Neutrophil (primary cell): ENCODE results near the gene NKX2-8.

Experiments used
- H3K27ac ChIP-seq: fragments of 200-600 bp; sonication (generic); 2 replicates; pipeline ENCODE4 v1.5.1; 2016; ENCODE audit warnings: mild to moderate bottlenecking, moderate library complexity
- H3K27me3 ChIP-seq: fragments of 200-600 bp; sonication (generic); 2 replicates; pipeline ENCODE4 v1.6.0; 2016; ENCODE audit warnings: mild to moderate bottlenecking
- H3K36me3 ChIP-seq: fragments of 200-600 bp; sonication (generic); 2 replicates; pipeline ENCODE4 v1.5.1; 2017
- H3K4me1 ChIP-seq, 2 experiments: fragments of 200-600 bp in 1 of 2; sonication (generic) in 1 of 2; 1 replicate in 1 of 2; 2 replicates in 1 of 2; pipeline versions ENCODE4 v1.5.1 to v1.6.1; 2013 to 2016; ENCODE audit warnings: low read depth in 1 of 2, low read length in 1 of 2, mild to moderate bottlenecking in 1 of 2, moderate library complexity in 1 of 2; ENCODE audit not compliant: control insufficient read depth in 1 of 2, insufficient read depth in 1 of 2
- H3K4me3 ChIP-seq, 2 experiments: fragments of 200-600 bp in 1 of 2; sonication (generic) in 1 of 2; 1 replicate in 1 of 2; 2 replicates in 1 of 2; pipeline ENCODE4 v1.5.1; 2013 to 2016; ENCODE audit warnings: low read depth in 1 of 2, low read length in 1 of 2, mild to moderate bottlenecking in 1 of 2, moderate library complexity in 1 of 2
- H3K9me3 ChIP-seq: fragments of 200-600 bp; sonication (generic); 2 replicates; pipeline ENCODE4 v1.5.1; 2016
- CTCF ChIP-seq: fragments of 200-600 bp; sonication (generic); IDR thresholded peaks from 2 replicates; pipeline ENCODE4 v1.5.1; 2016; ENCODE audit warnings: antibody characterized with exemption

Gene NKX2-8

GRCh38 chr14:36585100-36585499 is 2.7 kb upstream of the NKX2-8 start:
- Histone ChIP-seq H3K27me3 (peaks cover 100% of the 10 kb centered on the region), H3K27ac (no peak overlapping the region)

GRCh38 chr14:36583893-36584811 is 1.7 kb upstream of the NKX2-8 start:
- Histone ChIP-seq H3K27me3 (peaks cover 100% of the 10 kb centered on the region), H3K4me3 (no peak overlapping the region)

More at GRCh38 chr14:36585100-36585499, 2.7 kb upstream of the NKX2-8 start:
- H3K36me3 ChIP-seq, result no peaks in the 10 kb centered on the region
- H3K4me1 ChIP-seq, result no peaks in the 10 kb centered on the region
- TF ChIP-seq CTCF, result no peak
- H3K9me3 ChIP-seq, result no peaks in the 10 kb centered on the region
- H3K4me3 ChIP-seq, result no peak overlapping the region

GRCh38 chr14:36583242-36583892 is 953 bp upstream of the NKX2-8 start:
- Histone ChIP-seq H3K27me3 (peaks cover 100% of the 10 kb centered on the region), H3K9me3 (no peaks in the 10 kb centered on the region), H3K4me3 (no peak overlapping the region), H3K27ac (no peak overlapping the region), H3K36me3 (no peaks in the 10 kb centered on the region), H3K4me1 (no peaks in the 10 kb centered on the region)
- TF ChIP-seq CTCF, result no peak

More at GRCh38 chr14:36583893-36584811, 1.7 kb upstream of the NKX2-8 start:
- Histone ChIP-seq H3K27ac (no peak overlapping the region), H3K4me1 (no peaks in the 10 kb centered on the region), H3K9me3 (no peaks in the 10 kb centered on the region), H3K36me3 (no peaks in the 10 kb centered on the region)
- no peak for TF ChIP-seq CTCF

GRCh38 chr14:36582874-36583241 is 444 bp upstream of the NKX2-8 start:
- no peaks in the 10 kb centered on the region for H3K9me3 ChIP-seq
- no peaks in the 10 kb centered on the region for H3K36me3 ChIP-seq
- H3K27ac ChIP-seq, result no peak overlapping the region
- no peak for TF ChIP-seq CTCF
- H3K4me1 ChIP-seq, result no peaks in the 10 kb centered on the region
- H3K4me3 ChIP-seq, result no peak overlapping the region
- peaks cover 100% of the 10 kb centered on the region for H3K27me3 ChIP-seq

GRCh38 chr14:36580856-36581831 is 1.3 kb downstream of the NKX2-8 start:
- no peak for TF ChIP-seq CTCF
- Histone ChIP-seq H3K4me3 (no peak overlapping the region), H3K9me3 (no peaks in the 10 kb centered on the region), H3K4me1 (no peaks in the 10 kb centered on the region), H3K27me3 (peaks cover 100% of the 10 kb centered on the region), H3K27ac (no peak overlapping the region), H3K36me3 (no peaks in the 10 kb centered on the region)
